ENCODE data around the gene NELFA.

The NELFA gene

DNA sequence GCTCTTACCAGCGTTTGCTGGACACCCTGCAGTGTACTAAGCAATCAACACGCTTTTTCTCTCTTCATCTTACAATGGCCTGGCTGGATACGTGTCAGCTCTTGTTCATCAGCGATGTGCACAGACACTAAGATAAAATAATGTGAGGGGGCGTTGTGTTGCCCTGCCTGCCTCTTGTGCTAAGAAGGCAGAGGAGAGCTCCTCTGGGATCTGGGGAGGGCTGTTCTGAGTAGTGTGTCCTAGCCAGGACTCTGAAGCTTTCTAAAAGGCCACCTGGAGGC is 49.7 kb downstream of the NELFA start:
- H3K36me3 ChIP-seq (ENCODE audit: control insufficient read depth in 2 of 2, insufficient read depth in 1 of 2, low read length in 2 of 2): peaks cover 15 to 97% of the 10 kb centered on the region in 2 experiments
- H3K4me1 ChIP-seq (ENCODE audit: control insufficient read depth, insufficient read depth, low read length): no peaks in the 10 kb centered on the region
- no peak overlapping the region for H3K4me3 ChIP-seq (ENCODE audit: low read depth, low read length)
- TF ChIP-seq ZNF747 (tag by site-specific recombination; IDR thresholded peaks at IDR 0.05) (no peak), ZBTB20 (tag by site-specific recombination; IDR thresholded peaks at IDR 0.05) (no peak), ZNF549 (tag by site-specific recombination; IDR thresholded peaks at IDR 0.05) (no peak), ZBTB17 (tag by site-specific recombination; IDR thresholded peaks at IDR 0.05) (no peak), ZNF433 (tag by site-specific recombination; IDR thresholded peaks at IDR 0.05; ENCODE audit: low read depth) (no peak), ZNF335 (tag by site-specific recombination; conservative IDR thresholded peaks at IDR 0.05) (no peak), ZNF571 (tag by site-specific recombination; IDR thresholded peaks at IDR 0.05) (no peak), ZNF112 (tag by site-specific recombination; IDR thresholded peaks at IDR 0.05) (no peak)
- TF ChIP-seq, protein P1, sequence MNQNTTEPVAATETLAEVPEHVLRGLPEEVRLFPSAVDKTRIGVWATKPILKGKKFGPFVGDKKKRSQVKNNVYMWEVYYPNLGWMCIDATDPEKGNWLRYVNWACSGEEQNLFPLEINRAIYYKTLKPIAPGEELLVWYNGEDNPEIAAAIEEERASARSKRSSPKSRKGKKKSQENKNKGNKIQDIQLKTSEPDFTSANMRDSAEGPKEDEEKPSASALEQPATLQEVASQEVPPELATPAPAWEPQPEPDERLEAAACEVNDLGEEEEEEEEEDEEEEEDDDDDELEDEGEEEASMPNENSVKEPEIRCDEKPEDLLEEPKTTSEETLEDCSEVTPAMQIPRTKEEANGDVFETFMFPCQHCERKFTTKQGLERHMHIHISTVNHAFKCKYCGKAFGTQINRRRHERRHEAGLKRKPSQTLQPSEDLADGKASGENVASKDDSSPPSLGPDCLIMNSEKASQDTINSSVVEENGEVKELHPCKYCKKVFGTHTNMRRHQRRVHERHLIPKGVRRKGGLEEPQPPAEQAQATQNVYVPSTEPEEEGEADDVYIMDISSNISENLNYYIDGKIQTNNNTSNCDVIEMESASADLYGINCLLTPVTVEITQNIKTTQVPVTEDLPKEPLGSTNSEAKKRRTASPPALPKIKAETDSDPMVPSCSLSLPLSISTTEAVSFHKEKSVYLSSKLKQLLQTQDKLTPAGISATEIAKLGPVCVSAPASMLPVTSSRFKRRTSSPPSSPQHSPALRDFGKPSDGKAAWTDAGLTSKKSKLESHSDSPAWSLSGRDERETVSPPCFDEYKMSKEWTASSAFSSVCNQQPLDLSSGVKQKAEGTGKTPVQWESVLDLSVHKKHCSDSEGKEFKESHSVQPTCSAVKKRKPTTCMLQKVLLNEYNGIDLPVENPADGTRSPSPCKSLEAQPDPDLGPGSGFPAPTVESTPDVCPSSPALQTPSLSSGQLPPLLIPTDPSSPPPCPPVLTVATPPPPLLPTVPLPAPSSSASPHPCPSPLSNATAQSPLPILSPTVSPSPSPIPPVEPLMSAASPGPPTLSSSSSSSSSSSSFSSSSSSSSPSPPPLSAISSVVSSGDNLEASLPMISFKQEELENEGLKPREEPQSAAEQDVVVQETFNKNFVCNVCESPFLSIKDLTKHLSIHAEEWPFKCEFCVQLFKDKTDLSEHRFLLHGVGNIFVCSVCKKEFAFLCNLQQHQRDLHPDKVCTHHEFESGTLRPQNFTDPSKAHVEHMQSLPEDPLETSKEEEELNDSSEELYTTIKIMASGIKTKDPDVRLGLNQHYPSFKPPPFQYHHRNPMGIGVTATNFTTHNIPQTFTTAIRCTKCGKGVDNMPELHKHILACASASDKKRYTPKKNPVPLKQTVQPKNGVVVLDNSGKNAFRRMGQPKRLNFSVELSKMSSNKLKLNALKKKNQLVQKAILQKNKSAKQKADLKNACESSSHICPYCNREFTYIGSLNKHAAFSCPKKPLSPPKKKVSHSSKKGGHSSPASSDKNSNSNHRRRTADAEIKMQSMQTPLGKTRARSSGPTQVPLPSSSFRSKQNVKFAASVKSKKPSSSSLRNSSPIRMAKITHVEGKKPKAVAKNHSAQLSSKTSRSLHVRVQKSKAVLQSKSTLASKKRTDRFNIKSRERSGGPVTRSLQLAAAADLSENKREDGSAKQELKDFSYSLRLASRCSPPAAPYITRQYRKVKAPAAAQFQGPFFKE (tag by site-specific recombination; IDR thresholded peaks at IDR 0.05; ENCODE audit: borderline replicate concordance): no peak
- TF ChIP-seq, protein P2, sequence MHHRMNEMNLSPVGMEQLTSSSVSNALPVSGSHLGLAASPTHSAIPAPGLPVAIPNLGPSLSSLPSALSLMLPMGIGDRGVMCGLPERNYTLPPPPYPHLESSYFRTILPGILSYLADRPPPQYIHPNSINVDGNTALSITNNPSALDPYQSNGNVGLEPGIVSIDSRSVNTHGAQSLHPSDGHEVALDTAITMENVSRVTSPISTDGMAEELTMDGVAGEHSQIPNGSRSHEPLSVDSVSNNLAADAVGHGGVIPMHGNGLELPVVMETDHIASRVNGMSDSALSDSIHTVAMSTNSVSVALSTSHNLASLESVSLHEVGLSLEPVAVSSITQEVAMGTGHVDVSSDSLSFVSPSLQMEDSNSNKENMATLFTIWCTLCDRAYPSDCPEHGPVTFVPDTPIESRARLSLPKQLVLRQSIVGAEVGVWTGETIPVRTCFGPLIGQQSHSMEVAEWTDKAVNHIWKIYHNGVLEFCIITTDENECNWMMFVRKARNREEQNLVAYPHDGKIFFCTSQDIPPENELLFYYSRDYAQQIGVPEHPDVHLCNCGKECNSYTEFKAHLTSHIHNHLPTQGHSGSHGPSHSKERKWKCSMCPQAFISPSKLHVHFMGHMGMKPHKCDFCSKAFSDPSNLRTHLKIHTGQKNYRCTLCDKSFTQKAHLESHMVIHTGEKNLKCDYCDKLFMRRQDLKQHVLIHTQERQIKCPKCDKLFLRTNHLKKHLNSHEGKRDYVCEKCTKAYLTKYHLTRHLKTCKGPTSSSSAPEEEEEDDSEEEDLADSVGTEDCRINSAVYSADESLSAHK (tag by site-specific recombination; IDR thresholded peaks at IDR 0.05): no peak
- H3K9me3 ChIP-seq (ENCODE audit: control insufficient read depth, insufficient read depth, low read depth, low read length): no peaks in the 10 kb centered on the region
- H3K27ac ChIP-seq (ENCODE audit: extremely low read depth, low read depth, low read length): no peak overlapping the region
- POLR2A ChIA-PET: no interaction called here
- CTCF ChIA-PET: no interaction called here

DNA sequence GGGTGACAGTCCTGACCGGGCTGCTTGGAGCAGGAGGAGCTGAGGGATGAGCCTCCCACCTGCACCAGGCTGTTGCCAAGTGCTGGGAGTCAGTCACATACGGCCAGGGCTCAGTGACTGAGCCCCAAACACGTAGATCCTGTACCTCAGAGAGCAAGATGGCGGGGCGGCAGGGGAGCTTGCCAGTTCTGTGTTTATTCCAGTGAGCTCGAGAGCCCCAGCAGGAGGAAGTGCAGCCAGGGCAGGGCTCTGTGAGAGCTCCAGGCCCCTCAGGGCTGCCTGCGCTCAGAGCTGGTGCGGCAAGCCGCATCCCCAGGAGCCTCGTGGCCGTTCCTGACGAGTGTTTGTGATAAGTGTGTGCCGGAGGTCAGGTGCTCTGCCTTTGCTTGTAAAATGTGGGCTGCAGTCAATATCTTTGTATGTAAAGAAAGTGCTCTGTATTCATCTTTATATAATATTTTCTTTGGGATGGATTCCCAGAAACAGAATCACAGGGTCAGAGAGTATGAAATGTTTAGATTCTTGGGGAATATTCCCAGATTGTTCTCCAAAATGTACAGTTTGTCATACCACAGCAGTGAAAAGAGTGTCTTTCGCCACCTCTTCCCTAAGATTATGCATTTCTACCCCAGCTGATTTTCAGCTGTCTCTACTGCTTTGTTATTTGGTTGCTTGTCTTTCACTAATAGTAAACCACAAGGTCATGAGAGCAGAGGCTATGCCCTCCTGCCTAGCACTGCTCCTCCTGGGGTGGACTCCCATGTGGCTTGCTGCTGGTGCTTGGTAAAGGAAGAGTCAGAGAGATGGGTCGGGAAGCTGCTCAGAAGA is 50.3 kb downstream of the NELFA start:
- peaks cover 15 to 96% of the 10 kb centered on the region in 2 experiments for H3K36me3 ChIP-seq (ENCODE audit: control insufficient read depth in 2 of 2, insufficient read depth in 1 of 2, low read length in 2 of 2)
- H3K9me3 ChIP-seq (ENCODE audit: control insufficient read depth, insufficient read depth, low read depth, low read length): no peaks in the 10 kb centered on the region
- POLR2A ChIA-PET: no interaction called here
- CTCF ChIA-PET: interaction anchor here (0.6 kb wide), 1 partner anchor 15 kb away, joined by 3 read pairs; no protein-coding TSS in a partner anchor
- H3K27ac ChIP-seq (ENCODE audit: extremely low read depth, low read depth, low read length): no peak overlapping the region
- TF ChIP-seq, protein P3, sequence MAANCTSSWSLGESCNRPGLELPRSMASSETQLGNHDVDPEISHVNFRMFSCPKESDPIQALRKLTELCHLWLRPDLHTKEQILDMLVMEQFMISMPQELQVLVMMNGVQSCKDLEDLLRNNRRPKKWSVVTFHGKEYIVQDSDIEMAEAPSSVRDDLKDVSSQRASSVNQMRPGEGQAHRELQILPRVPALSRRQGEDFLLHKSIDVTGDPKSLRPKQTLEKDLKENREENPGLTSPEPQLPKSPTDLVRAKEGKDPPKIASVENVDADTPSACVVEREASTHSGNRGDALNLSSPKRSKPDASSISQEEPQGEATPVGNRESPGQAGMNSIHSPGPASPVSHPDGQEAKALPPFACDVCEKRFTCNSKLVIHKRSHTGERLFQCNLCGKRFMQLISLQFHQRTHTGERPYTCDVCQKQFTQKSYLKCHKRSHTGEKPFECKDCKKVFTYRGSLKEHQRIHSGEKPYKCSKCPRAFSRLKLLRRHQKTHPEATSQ (tag by site-specific recombination; IDR thresholded peaks at IDR 0.05): no peak
- no peak for TF ChIP-seq ZNF19 (tag by site-specific recombination; IDR thresholded peaks at IDR 0.05; ENCODE audit: low read depth)
- no peak for TF ChIP-seq ZNF140 (tag by site-specific recombination; IDR thresholded peaks at IDR 0.05)
- no peak for TF ChIP-seq ZNF423 (tag by site-specific recombination; IDR thresholded peaks at IDR 0.05)
- TF ChIP-seq, protein P4, sequence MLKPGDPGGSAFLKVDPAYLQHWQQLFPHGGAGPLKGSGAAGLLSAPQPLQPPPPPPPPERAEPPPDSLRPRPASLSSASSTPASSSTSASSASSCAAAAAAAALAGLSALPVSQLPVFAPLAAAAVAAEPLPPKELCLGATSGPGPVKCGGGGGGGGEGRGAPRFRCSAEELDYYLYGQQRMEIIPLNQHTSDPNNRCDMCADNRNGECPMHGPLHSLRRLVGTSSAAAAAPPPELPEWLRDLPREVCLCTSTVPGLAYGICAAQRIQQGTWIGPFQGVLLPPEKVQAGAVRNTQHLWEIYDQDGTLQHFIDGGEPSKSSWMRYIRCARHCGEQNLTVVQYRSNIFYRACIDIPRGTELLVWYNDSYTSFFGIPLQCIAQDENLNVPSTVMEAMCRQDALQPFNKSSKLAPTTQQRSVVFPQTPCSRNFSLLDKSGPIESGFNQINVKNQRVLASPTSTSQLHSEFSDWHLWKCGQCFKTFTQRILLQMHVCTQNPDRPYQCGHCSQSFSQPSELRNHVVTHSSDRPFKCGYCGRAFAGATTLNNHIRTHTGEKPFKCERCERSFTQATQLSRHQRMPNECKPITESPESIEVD (tag by site-specific recombination; IDR thresholded peaks at IDR 0.05): no peak
- TF ChIP-seq ZSCAN30 (tag by site-specific recombination; IDR thresholded peaks at IDR 0.05): no peak
- no peak for TF ChIP-seq ZNF544 (tag by site-specific recombination; IDR thresholded peaks at IDR 0.05)
- TF ChIP-seq, protein P5, sequence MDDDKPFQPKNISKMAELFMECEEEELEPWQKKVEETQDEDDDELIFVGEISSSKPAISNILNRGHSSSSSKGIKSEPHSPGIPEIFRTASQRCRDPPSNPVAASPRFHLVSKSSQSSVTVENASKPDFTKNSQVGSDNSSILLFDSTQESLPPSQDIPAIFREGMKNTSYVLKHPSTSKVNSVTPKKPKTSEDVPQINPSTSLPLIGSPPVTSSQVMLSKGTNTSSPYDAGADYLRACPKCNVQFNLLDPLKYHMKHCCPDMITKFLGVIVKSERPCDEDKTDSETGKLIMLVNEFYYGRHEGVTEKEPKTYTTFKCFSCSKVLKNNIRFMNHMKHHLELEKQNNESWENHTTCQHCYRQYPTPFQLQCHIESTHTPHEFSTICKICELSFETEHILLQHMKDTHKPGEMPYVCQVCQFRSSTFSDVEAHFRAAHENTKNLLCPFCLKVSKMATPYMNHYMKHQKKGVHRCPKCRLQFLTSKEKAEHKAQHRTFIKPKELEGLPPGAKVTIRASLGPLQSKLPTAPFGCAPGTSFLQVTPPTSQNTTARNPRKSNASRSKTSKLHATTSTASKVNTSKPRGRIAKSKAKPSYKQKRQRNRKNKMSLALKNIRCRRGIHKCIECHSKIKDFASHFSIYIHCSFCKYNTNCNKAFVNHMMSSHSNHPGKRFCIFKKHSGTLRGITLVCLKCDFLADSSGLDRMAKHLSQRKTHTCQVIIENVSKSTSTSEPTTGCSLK (tag by site-specific recombination; IDR thresholded peaks at IDR 0.05): no peak
- TF ChIP-seq BCL11B (tag by site-specific recombination; IDR thresholded peaks at IDR 0.05; ENCODE audit: low read depth): no peak
- no peaks in the 10 kb centered on the region for H3K4me1 ChIP-seq (ENCODE audit: control insufficient read depth, insufficient read depth, low read length)
- no peak overlapping the region for H3K4me3 ChIP-seq (ENCODE audit: low read depth, low read length)

All from HEK293 (cell line).